GM18909 (cell line): ENCODE measurements around the gene CDKN2AIP.
"Not testable (repeated sequence)": the region's sequence is repeated elsewhere in the genome, so short reads cannot be mapped to it uniquely, and the experiment has no call there.

Experiments used
- ATAC-seq: cut with Tn5 transposase; IDR thresholded peaks from one replicate; pipeline ENCODE4 v1.9.1; 2021; ENCODE audit warnings: mild to moderate bottlenecking; ENCODE audit not compliant: unreplicated experiment, poor library complexity

Gene CDKN2AIP

GRCh38 chr4:183412821-183413220, 31.6 kb upstream of the CDKN2AIP start:
- ATAC-seq, result no peak

- no peak for ATAC-seq
Observed at GRCh38 chr4:183413234-183414200, 30.9 kb upstream of the CDKN2AIP start.

- ATAC-seq, result no peak
Observed at GRCh38 chr4:183416879-183417755, 27.3 kb upstream of the CDKN2AIP start.

- ATAC-seq, result no peak
Observed at GRCh38 chr4:183422962-183423631, 21.3 kb upstream of the CDKN2AIP start.

- no peak for ATAC-seq
Observed at GRCh38 chr4:183424109-183424744, 20.2 kb upstream of the CDKN2AIP start.

- no peak for ATAC-seq
Observed at GRCh38 chr4:183426507-183426906, 17.9 kb upstream of the CDKN2AIP start.

- ATAC-seq, result no peak
Observed at GRCh38 chr4:183429489-183429888, 14.9 kb upstream of the CDKN2AIP start.

- no peak for ATAC-seq
Observed at GRCh38 chr4:183430317-183430993, 14.0 kb upstream of the CDKN2AIP start.

- ATAC-seq, result no peak
Observed at GRCh38 chr4:183430994-183431347, 13.5 kb upstream of the CDKN2AIP start.

GRCh38 chr4:183431614-183432013, 12.8 kb upstream of the CDKN2AIP start:
- no peak for ATAC-seq

GRCh38 chr4:183433183-183433582, 11.3 kb upstream of the CDKN2AIP start:
- not testable (repeated sequence) for ATAC-seq

GRCh38 chr4:183434264-183434663, 10.2 kb upstream of the CDKN2AIP start:
- ATAC-seq, result no peak

- no peak for ATAC-seq
Observed at GRCh38 chr4:183434666-183435190, 9.7 kb upstream of the CDKN2AIP start.

- no peak for ATAC-seq
Observed at GRCh38 chr4:183435803-183436202, 8.6 kb upstream of the CDKN2AIP start.

GRCh38 chr4:183436417-183436816, 8.0 kb upstream of the CDKN2AIP start:
- ATAC-seq, result no peak

- no peak for ATAC-seq
Observed at GRCh38 chr4:183437452-183437851, 7.0 kb upstream of the CDKN2AIP start.

GRCh38 chr4:183438458-183439113, 5.8 kb upstream of the CDKN2AIP start:
- no peak for ATAC-seq

- no peak for ATAC-seq
Observed at GRCh38 chr4:183441276-183441675, 3.2 kb upstream of the CDKN2AIP start.
